Hepatocyte (in vitro differentiated cells): ENCODE measurements around the gene PRDM16.

Experiments
- CTCF ChIP-seq: fragments of 200-600 bp; sonication (generic); IDR thresholded peaks from 2 replicates; pipeline ENCODE4 v1.5.1; 2016; ENCODE audit warnings: antibody characterized with exemption, mild to moderate bottlenecking; ENCODE audit not compliant: poor library complexity
- EZH2 ChIP-seq: fragments of 200-600 bp; sonication (generic); IDR thresholded peaks from 2 replicates; pipeline ENCODE4 v1.6.1; 2016; ENCODE audit warnings: antibody characterized with exemption, mild to moderate bottlenecking, borderline replicate concordance
- EZH2phosphoT487 ChIP-seq: fragments of 200-600 bp; sonication (generic); IDR thresholded peaks from one replicate; pipeline ENCODE4 v1.6.1; 2018; ENCODE audit warnings: antibody characterized with exemption, mild to moderate bottlenecking, low read depth, moderate library complexity; ENCODE audit not compliant: unreplicated experiment, severe bottlenecking

GRCh38 chr1:3434406-3435110 is 365.6 kb downstream of the PRDM16 start:
- TF ChIP-seq CTCF (no peak), EZH2 (no peak), EZH2phosphoT487 (no peak)
